ENCODE data around the gene HAUS3. TPM values are rescaled to one million over a fixed set of nuclear protein-coding genes. Genes with fewer than 3 reads are reported as not detected.

Gene HAUS3
- total and polyA plus RNA-seq, 10 of the 15 experiments (the other 5 are each of a cell fraction or from before 2014, with no cell fraction given): 4.2 to 23.9 (median 12.3) TPM

- no peak for TF ChIP-seq BRCA1 (IDR thresholded peaks at IDR 0.05; ENCODE audit: low read depth, low read length)
These were observed 58.5 kb downstream of the HAUS3 start (continued) for GRCh38 chr4:2183394-2183793.

GRCh38 chr4:2182994-2183393 is 58.9 kb downstream of the HAUS3 start:
- DNase-seq (ENCODE audit: low read depth, low spot score) (no peak), FAIRE-seq (no peak), ATAC-seq (no peak)
- no peak overlapping the region for H3K27ac ChIP-seq (ENCODE audit: control insufficient read depth, insufficient read depth)
- no peaks in the 10 kb centered on the region for H3K9me3 ChIP-seq (replicated peaks; ENCODE audit: control insufficient read depth, insufficient read depth, low read length)
- H3K4me1 ChIP-seq (ENCODE audit: control insufficient read depth, insufficient read depth, low read length): no peaks in the 10 kb centered on the region
- no peaks in the 10 kb centered on the region for H4K20me1 ChIP-seq (ENCODE audit: control insufficient read depth, insufficient read depth)
- no peak overlapping the region for H3K9ac ChIP-seq (ENCODE audit: control insufficient read depth, insufficient read depth, low read length)
- BruUV-seq (replicated peaks): no TSS peak
- ChIA-PET RAD21 (ENCODE audit: unreplicated experiment) (no interaction called here), SMC1A (ENCODE audit: uncharacterized antibody, unreplicated experiment) (no interaction called here), CTCF (no interaction called here), POLR2A (no interaction called here)
- no peak overlapping the region for H2AFZ ChIP-seq (ENCODE audit: control insufficient read depth, low read depth, low read length)
- no peaks in the 10 kb centered on the region for H3K27me3 ChIP-seq (replicated peaks in 1 of 2; ENCODE audit: control insufficient read depth in 2 of 2, insufficient read depth in 2 of 2, low read length in 1 of 2)
- in situ Hi-C loops (cut with MboI): no loop called here
- 30% methylated on average over 3 of the region's 3 CpGs for WGBS (ENCODE audit: insufficient coverage, insufficient replicate concordance, low lambda C conversion rate, missing lambda C conversion rate)
- intact Hi-C loops (cut with micrococcal nuclease; ENCODE audit: unreplicated experiment): loop anchor here (5.0 to 10.0 kb wide), 2 partner anchors 178 to 261 kb away; partner anchors contain the start of gene NELFA
- TF ChIP-seq WRNIP1 (IDR thresholded peaks at IDR 0.05; ENCODE audit: borderline replicate concordance, low read depth, low read length) (no peak), RELA (IDR thresholded peaks at IDR 0.05; ENCODE audit: borderline replicate concordance, partially characterized antibody) (no peak), SUZ12 (IDR thresholded peaks at IDR 0.05; ENCODE audit: unreplicated experiment) (no peak), E2F4 (IDR thresholded peaks at IDR 0.05; ENCODE audit: low read depth, low read length) (no peak), ASH2L (IDR thresholded peaks at IDR 0.05; ENCODE audit: borderline replicate concordance, low read depth) (no peak)
- no peaks in the 10 kb centered on the region for H3K79me2 ChIP-seq (ENCODE audit: control insufficient read depth, insufficient read depth, low read length)
- no peak overlapping the region for H3K4me2 ChIP-seq (ENCODE audit: control insufficient read depth, insufficient read depth)
- no peak overlapping the region for H3K4me3 ChIP-seq
- H3K36me3 ChIP-seq (ENCODE audit: control insufficient read depth in 2 of 2, insufficient read depth in 2 of 2, low read length in 1 of 2): no peaks in the 10 kb centered on the region

All from GM12878 (cell line).